Keratinocyte (primary cell): ENCODE data around the gene OR52B2. TPM values are rescaled to one million over a fixed set of nuclear protein-coding genes. Genes with fewer than 3 reads are reported as not detected.

Experiments
- DNase-seq: peaks from one replicate; pipeline ENCODE4 v3.0.0-alpha.2; 2011; ENCODE audit warnings: low read depth, missing footprints, low spot score
- FAIRE-seq: peaks from 2 replicates; lab custom pipeline; 2011; peaks lifted over from hg19 to GRCh38; lab: Jason Lieb, UNC
- H2AFZ ChIP-seq: 2 replicates; pipeline ENCODE4 v1.6.0; 2012; ENCODE audit warnings: low read length, control low read depth, inconsistent platforms; ENCODE audit not compliant: control insufficient read depth
- H3K27ac ChIP-seq: 2 replicates; pipeline ENCODE4 v1.5.1; 2011; ENCODE audit warnings: low read length; ENCODE audit not compliant: control insufficient read depth, insufficient read depth
- H3K27me3 ChIP-seq: 3 replicates; pipeline ENCODE4 v1.6.0; 2011; ENCODE audit warnings: low read length; ENCODE audit not compliant: control insufficient read depth, insufficient read depth; ENCODE audit errors: extremely low read depth
- H3K36me3 ChIP-seq, 2 experiments: 2 replicates in 1 of 2; 3 replicates in 1 of 2; pipeline ENCODE4 v1.5.1; 2011; ENCODE audit warnings: low read length in 2 of 2, mild to moderate bottlenecking in 1 of 2; ENCODE audit not compliant: control insufficient read depth in 2 of 2, insufficient read depth in 2 of 2; ENCODE audit errors: extremely low read depth in 1 of 2
- H3K4me1 ChIP-seq: 3 replicates; pipeline ENCODE4 v1.5.1; 2011; ENCODE audit warnings: low read length; ENCODE audit not compliant: control insufficient read depth, insufficient read depth; ENCODE audit errors: extremely low read depth
- H3K4me2 ChIP-seq: 3 replicates; pipeline ENCODE4 v1.6.0; 2011; ENCODE audit warnings: low read depth, low read length; ENCODE audit not compliant: control insufficient read depth, insufficient read depth; ENCODE audit errors: extremely low read depth
- H3K4me3 ChIP-seq, 3 experiments: fragments of 200-600 bp in 1 of 3; sonication (generic) in 1 of 3; 2 replicates in 2 of 3; 3 replicates in 1 of 3; pipeline ENCODE4 v1.5.1; 2011 to 2016; ENCODE audit warnings: low read length in 3 of 3, mild to moderate bottlenecking in 3 of 3, control low read depth in 2 of 3, inconsistent platforms in 1 of 3, low read depth in 1 of 3, mixed read lengths in 1 of 3, mixed run types in 1 of 3, moderate library complexity in 1 of 3; ENCODE audit not compliant: control insufficient read depth in 2 of 3, insufficient read depth in 2 of 3; ENCODE audit errors: extremely low read depth in 1 of 3
- H3K79me2 ChIP-seq: 2 replicates; pipeline ENCODE4 v1.6.0; 2012; ENCODE audit warnings: low read length; ENCODE audit not compliant: control insufficient read depth, insufficient read depth
- H3K9ac ChIP-seq: 3 replicates; pipeline ENCODE4 v1.6.0; 2011; ENCODE audit warnings: low read length; ENCODE audit not compliant: control insufficient read depth, insufficient read depth; ENCODE audit errors: extremely low read depth
- H3K9me1 ChIP-seq: 3 replicates; pipeline ENCODE4 v1.6.0; 2011; ENCODE audit warnings: low read length; ENCODE audit not compliant: control insufficient read depth, insufficient read depth; ENCODE audit errors: extremely low read depth
- H3K9me3 ChIP-seq: 2 replicates; pipeline ENCODE4 v1.5.1; 2012; ENCODE audit warnings: low read depth, low read length; ENCODE audit not compliant: control insufficient read depth
- H4K20me1 ChIP-seq: 3 replicates; pipeline ENCODE4 v1.6.0; 2011; ENCODE audit warnings: low read length; ENCODE audit not compliant: control insufficient read depth, insufficient read depth; ENCODE audit errors: extremely low read depth
- EZH2 ChIP-seq: IDR thresholded peaks from one replicate; pipeline ENCODE4 v1.6.1; 2012; ENCODE audit warnings: inconsistent platforms, mild to moderate bottlenecking, low read length, moderate library complexity
- dilution Hi-C: fragments of 300-500 bp; cut with MboI; formaldehyde crosslinking; loops from one replicate; pipeline ENCODE4 v1.7.0; 2020; ENCODE audit warnings: low sequenced_read_pairs; ENCODE audit not compliant: extremely low pct_ligation_motif_present
- polyA plus RNA-seq, 5 experiments: library from polyadenylated mRNA; depleted of rRNA in 3 of 5; stranded (reverse) in 3 of 5; stranded (forward) in 1 of 5; unstranded in 1 of 5; fragments of >200 nt; gene quantifications; 1 replicate in 1 of 5; 2 replicates in 3 of 5; 3 replicates in 1 of 5; pipeline versions ENCODE4 v1.2.1 to v1.2.3, GENCODE V29; 2011 to 2012; ENCODE audit warnings: missing spikeins in 2 of 5, low read depth in 1 of 5, low replicate concordance in 1 of 5
- TF ChIP-seq, protein P1 (sequence below), 3 experiments: IDR thresholded peaks in 1 of 3; conservative IDR thresholded peaks in 1 of 3; optimal IDR thresholded peaks in 1 of 3; 2 replicates in 2 of 3; 3 replicates in 1 of 3; pipeline versions ENCODE3 to v1.5.1; 2011; ENCODE audit warnings: low read length in 3 of 3, mild to moderate bottlenecking in 3 of 3, moderate library complexity in 2 of 3, control low read depth in 1 of 3, inconsistent platforms in 1 of 3; ENCODE audit not compliant: insufficient read depth in 2 of 3; ENCODE audit errors: extremely low read depth in 1 of 3

OR52B2 gene
- polyA plus RNA-seq, 1 donor (not counting 4 experiments of a cell fraction or from before 2014, with no cell fraction given) = not detected

DNA sequence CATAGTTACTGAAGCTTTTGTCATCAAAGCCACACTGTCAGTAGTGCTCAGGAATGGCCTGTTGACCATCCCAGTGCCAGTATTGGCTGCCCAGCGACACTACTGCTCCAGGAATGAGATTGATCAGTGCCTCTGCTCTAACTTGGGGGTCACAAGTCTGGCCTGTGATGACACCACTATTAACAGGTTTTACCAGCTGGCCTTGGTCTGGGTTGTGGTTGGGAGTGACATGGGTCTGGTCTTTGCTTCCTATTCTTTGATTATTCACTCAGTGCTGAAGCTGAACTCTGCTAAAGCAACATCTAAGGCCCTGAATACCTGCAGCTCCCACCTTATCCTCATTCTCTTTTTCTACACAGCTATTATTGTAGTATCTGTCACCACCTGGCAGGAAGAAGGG is 41.1 kb downstream of the OR52B2 start:
- H3K36me3 ChIP-seq = no peaks in the 10 kb centered on the region
- H3K4me3 ChIP-seq = no peak overlapping the region
- H3K9me1 ChIP-seq = no peaks in the 10 kb centered on the region
- H3K4me1 ChIP-seq = no peaks in the 10 kb centered on the region
- no peaks in the 10 kb centered on the region for H4K20me1 ChIP-seq
- FAIRE-seq (no peak), DNase-seq (no peak)
- H3K27ac ChIP-seq = no peak overlapping the region
- H3K79me2 ChIP-seq = no peaks in the 10 kb centered on the region
- H3K9ac ChIP-seq = no peak overlapping the region
- H3K9me3 ChIP-seq = no peaks in the 10 kb centered on the region
- TF ChIP-seq, protein P1, sequence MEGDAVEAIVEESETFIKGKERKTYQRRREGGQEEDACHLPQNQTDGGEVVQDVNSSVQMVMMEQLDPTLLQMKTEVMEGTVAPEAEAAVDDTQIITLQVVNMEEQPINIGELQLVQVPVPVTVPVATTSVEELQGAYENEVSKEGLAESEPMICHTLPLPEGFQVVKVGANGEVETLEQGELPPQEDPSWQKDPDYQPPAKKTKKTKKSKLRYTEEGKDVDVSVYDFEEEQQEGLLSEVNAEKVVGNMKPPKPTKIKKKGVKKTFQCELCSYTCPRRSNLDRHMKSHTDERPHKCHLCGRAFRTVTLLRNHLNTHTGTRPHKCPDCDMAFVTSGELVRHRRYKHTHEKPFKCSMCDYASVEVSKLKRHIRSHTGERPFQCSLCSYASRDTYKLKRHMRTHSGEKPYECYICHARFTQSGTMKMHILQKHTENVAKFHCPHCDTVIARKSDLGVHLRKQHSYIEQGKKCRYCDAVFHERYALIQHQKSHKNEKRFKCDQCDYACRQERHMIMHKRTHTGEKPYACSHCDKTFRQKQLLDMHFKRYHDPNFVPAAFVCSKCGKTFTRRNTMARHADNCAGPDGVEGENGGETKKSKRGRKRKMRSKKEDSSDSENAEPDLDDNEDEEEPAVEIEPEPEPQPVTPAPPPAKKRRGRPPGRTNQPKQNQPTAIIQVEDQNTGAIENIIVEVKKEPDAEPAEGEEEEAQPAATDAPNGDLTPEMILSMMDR (optimal IDR thresholded peaks at IDR 0.05 in 1 of 3, IDR thresholded peaks at IDR 0.05 in 1 of 3, conservative IDR thresholded peaks at IDR 0.05 in 1 of 3; ENCODE audit: extremely low read depth in 1 of 3, insufficient read depth in 2 of 3, low read length in 3 of 3) = no peak
- TF ChIP-seq EZH2 = no peak
- H3K27me3 ChIP-seq = no peaks in the 10 kb centered on the region
- H3K4me2 ChIP-seq = no peak overlapping the region
- H2AFZ ChIP-seq = no peak overlapping the region
- dilution Hi-C loops = no loop called here

DNA sequence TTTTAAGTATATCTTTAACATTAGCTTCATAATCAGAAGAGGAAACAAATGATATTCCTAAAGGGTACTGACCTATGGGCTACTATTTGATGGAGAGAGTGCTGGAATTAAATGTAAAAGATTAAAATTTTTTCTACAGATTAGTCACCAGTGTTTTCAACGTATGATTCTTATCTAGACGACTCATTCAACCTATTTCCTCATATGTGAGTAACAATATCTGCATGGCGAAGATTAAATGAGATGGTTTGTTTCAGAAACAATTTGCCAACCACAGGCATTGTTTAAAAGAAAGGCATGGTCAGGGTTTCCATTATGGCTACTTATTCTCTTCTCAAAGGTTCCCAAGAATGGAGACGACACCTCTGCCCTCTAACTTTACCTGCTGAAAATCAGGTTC is 42.2 kb downstream of the OR52B2 start:
- no peaks in the 10 kb centered on the region for H3K27me3 ChIP-seq
- no peaks in the 10 kb centered on the region for H3K36me3 ChIP-seq
- no peaks in the 10 kb centered on the region for H3K79me2 ChIP-seq
- no peak overlapping the region for H3K9ac ChIP-seq
- no peak for FAIRE-seq
- no peak overlapping the region for H3K4me3 ChIP-seq
- no peaks in the 10 kb centered on the region for H4K20me1 ChIP-seq
- no peaks in the 10 kb centered on the region for H3K4me1 ChIP-seq
- no peak for DNase-seq
- no peaks in the 10 kb centered on the region for H3K9me1 ChIP-seq
- H2AFZ ChIP-seq = no peak overlapping the region
- H3K27ac ChIP-seq = no peak overlapping the region
- H3K9me3 ChIP-seq = no peaks in the 10 kb centered on the region
- dilution Hi-C loops = no loop called here
- no peak for TF ChIP-seq EZH2
- TF ChIP-seq, protein P1 (optimal IDR thresholded peaks at IDR 0.05 in 1 of 3, IDR thresholded peaks at IDR 0.05 in 1 of 3, conservative IDR thresholded peaks at IDR 0.05 in 1 of 3; ENCODE audit: extremely low read depth in 1 of 3, insufficient read depth in 2 of 3, low read length in 3 of 3) = no peak
- no peak overlapping the region for H3K4me2 ChIP-seq
